DOHH2 (cell line): Measurements from ENCODE around the gene IGSF3.
"Not testable (repeated sequence)": the region's sequence is repeated elsewhere in the genome, so short reads cannot be mapped to it uniquely, and the experiment has no call there.

Experiments
- H3F3A ChIP-seq: fragments of 200-600 bp; sonication (generic), shearing (Covaris generic); 2 replicates; pipeline ENCODE4 v1.6.0; 2016; ENCODE audit warnings: antibody characterized with exemption, mild to moderate bottlenecking; ENCODE audit not compliant: control insufficient read depth, insufficient read depth
- H3K27ac ChIP-seq: fragments of 200-600 bp; sonication (generic); 2 replicates; pipeline ENCODE4 v1.5.1; 2014; ENCODE audit warnings: low read depth, mild to moderate bottlenecking, low read length, moderate library complexity
- H3K27me3 ChIP-seq: fragments of 200-600 bp; sonication (generic); 2 replicates; pipeline ENCODE4 v1.6.1; 2014; ENCODE audit warnings: mild to moderate bottlenecking, low read length, mixed read lengths; ENCODE audit not compliant: control insufficient read depth
- H3K36me3 ChIP-seq: fragments of 200-600 bp; sonication (generic); 2 replicates; pipeline ENCODE4 v1.6.1; 2014; ENCODE audit warnings: mild to moderate bottlenecking, low read length, moderate library complexity, mixed read lengths; ENCODE audit not compliant: control insufficient read depth
- H3K4me1 ChIP-seq: fragments of 200-600 bp; sonication (generic); 2 replicates; pipeline ENCODE4 v1.6.1; 2014; ENCODE audit warnings: mild to moderate bottlenecking, low read length, mixed read lengths; ENCODE audit not compliant: control insufficient read depth
- H3K4me2 ChIP-seq: fragments of 200-600 bp; sonication (generic); 2 replicates; pipeline ENCODE4 v1.6.0; 2014; ENCODE audit warnings: mild to moderate bottlenecking, low read length, moderate library complexity
- H3K4me3 ChIP-seq: fragments of 200-600 bp; sonication (generic); 2 replicates; pipeline ENCODE4 v1.5.1; 2014; ENCODE audit warnings: mild to moderate bottlenecking, low read length, mixed read lengths
- H3K79me2 ChIP-seq: fragments of 200-600 bp; sonication (generic); 2 replicates; pipeline ENCODE4 v1.6.1; 2014; ENCODE audit warnings: mild to moderate bottlenecking, low read length, mixed read lengths; ENCODE audit not compliant: control insufficient read depth
- H3K9me2 ChIP-seq: fragments of 200-600 bp; sonication (generic); replicated peaks from 2 replicates; pipeline ENCODE4 v1.6.1; 2014; ENCODE audit warnings: mild to moderate bottlenecking, low read length, mixed read lengths; ENCODE audit not compliant: control insufficient read depth
- H3K9me3 ChIP-seq: fragments of 200-600 bp; sonication (generic); 2 replicates; pipeline ENCODE4 v1.6.1; 2014; ENCODE audit warnings: antibody characterized with exemption, low read length, mixed read lengths; ENCODE audit not compliant: control insufficient read depth, insufficient read depth
- H4K20me1 ChIP-seq: fragments of 200-600 bp; sonication (generic); 2 replicates; pipeline ENCODE4 v1.6.0; 2014; ENCODE audit warnings: low read depth, mild to moderate bottlenecking, antibody characterized with exemption, low read length, moderate library complexity; ENCODE audit not compliant: control insufficient read depth, insufficient read depth
- CTCF ChIP-seq: fragments of 200-600 bp; sonication (generic); IDR thresholded peaks from one replicate; pipeline ENCODE4 v1.5.1; 2014; ENCODE audit warnings: antibody characterized with exemption, mild to moderate bottlenecking, low read depth, low read length; ENCODE audit not compliant: poor library complexity, severe bottlenecking
- EZH2phosphoT487 ChIP-seq: fragments of 200-600 bp; sonication (generic); IDR thresholded peaks from 2 replicates; pipeline ENCODE4 v1.6.1; 2017; ENCODE audit warnings: borderline replicate concordance, mild to moderate bottlenecking, antibody characterized with exemption, low read length, moderate library complexity, mixed read lengths

The IGSF3 gene

GRCh38 chr1:116591006-116591950, 76.3 kb downstream of the IGSF3 start:
- H3F3A ChIP-seq, H3K9me2 ChIP-seq, H3K4me2 ChIP-seq, H4K20me1 ChIP-seq, H3K4me3 ChIP-seq, H3K79me2 ChIP-seq, H3K9me3 ChIP-seq, H3K4me1 ChIP-seq, H3K27me3 ChIP-seq, H3K27ac ChIP-seq, H3K36me3 ChIP-seq: not testable (repeated sequence)

- not testable (repeated sequence) for H3K27me3 ChIP-seq, H3K36me3 ChIP-seq, H3K79me2 ChIP-seq, H3F3A ChIP-seq, H3K4me1 ChIP-seq, H3K4me2 ChIP-seq, H3K9me2 ChIP-seq, H3K27ac ChIP-seq, H3K4me3 ChIP-seq, H4K20me1 ChIP-seq, H3K9me3 ChIP-seq
These were observed 77.1 kb downstream of the IGSF3 start for GRCh38 chr1:116590359-116591005.

GRCh38 chr1:116589101-116589735, 78.3 kb downstream of the IGSF3 start:
- not testable (repeated sequence) for H3K27me3 ChIP-seq, H4K20me1 ChIP-seq, H3K9me3 ChIP-seq, H3K79me2 ChIP-seq, H3K9me2 ChIP-seq, H3K36me3 ChIP-seq, H3K4me1 ChIP-seq, H3K4me3 ChIP-seq, H3F3A ChIP-seq, H3K27ac ChIP-seq, H3K4me2 ChIP-seq

GRCh38 chr1:116587501-116588227, 79.9 kb downstream of the IGSF3 start:
- no peak overlapping the region for H3K4me2 ChIP-seq
- TF ChIP-seq EZH2phosphoT487 = no peak
- TF ChIP-seq CTCF = no peak
- no peaks in the 10 kb centered on the region for H3K4me1 ChIP-seq
- H3K9me2 ChIP-seq = no peaks in the 10 kb centered on the region
- H3F3A ChIP-seq = no peaks in the 10 kb centered on the region
- H3K27ac ChIP-seq = no peak overlapping the region
- H3K9me3 ChIP-seq = no peaks in the 10 kb centered on the region
- no peaks in the 10 kb centered on the region for H3K27me3 ChIP-seq
- no peak overlapping the region for H3K4me3 ChIP-seq
- H4K20me1 ChIP-seq = no peaks in the 10 kb centered on the region
- H3K36me3 ChIP-seq = no peaks in the 10 kb centered on the region
- H3K79me2 ChIP-seq = no peaks in the 10 kb centered on the region
